ENCODE measurements around the gene MAP2K3. TPM values are rescaled to one million over a fixed set of nuclear protein-coding genes. Genes with fewer than 3 reads are reported as not detected.
A peak's percentile ranks its signal among the peaks of the same experiment; 100 is the strongest.

MAP2K3 gene
- total RNA-seq, 4 donors from 2014 or later: 23.3 to 42.4 (median 30.5) TPM

- Histone ChIP-seq H3K36me3 (peaks cover 0 to 4% (median 0%) of the 10 kb centered on the region in 4 donors), H3K4me1 (peaks cover 42 to 51% (median 46%) of the 10 kb centered on the region in 4 donors), H3K27me3 (no peaks in the 10 kb centered on the region), H3K9me3 (no peaks in the 10 kb centered on the region), H3K27ac (replicated peaks in 1 of 4) (peak overlapping the region; percentile 64 to 79 (median 77)), H3K4me3 (peak overlapping the region; percentile 63 to 90 (median 75))
- 39% methylated on average over 4 of the region's 12 CpGs for WGBS
- DNase-seq (ENCODE audit: extremely low spot score): no peak
- TF ChIP-seq POLR2A (IDR thresholded peaks at IDR 0.05; ENCODE audit: low read depth) (no peak), POLR2AphosphoS5 (IDR thresholded peaks at IDR 0.05) (no peak), EP300 (IDR thresholded peaks at IDR 0.05) (no peak)
- TF ChIP-seq, protein P1, sequence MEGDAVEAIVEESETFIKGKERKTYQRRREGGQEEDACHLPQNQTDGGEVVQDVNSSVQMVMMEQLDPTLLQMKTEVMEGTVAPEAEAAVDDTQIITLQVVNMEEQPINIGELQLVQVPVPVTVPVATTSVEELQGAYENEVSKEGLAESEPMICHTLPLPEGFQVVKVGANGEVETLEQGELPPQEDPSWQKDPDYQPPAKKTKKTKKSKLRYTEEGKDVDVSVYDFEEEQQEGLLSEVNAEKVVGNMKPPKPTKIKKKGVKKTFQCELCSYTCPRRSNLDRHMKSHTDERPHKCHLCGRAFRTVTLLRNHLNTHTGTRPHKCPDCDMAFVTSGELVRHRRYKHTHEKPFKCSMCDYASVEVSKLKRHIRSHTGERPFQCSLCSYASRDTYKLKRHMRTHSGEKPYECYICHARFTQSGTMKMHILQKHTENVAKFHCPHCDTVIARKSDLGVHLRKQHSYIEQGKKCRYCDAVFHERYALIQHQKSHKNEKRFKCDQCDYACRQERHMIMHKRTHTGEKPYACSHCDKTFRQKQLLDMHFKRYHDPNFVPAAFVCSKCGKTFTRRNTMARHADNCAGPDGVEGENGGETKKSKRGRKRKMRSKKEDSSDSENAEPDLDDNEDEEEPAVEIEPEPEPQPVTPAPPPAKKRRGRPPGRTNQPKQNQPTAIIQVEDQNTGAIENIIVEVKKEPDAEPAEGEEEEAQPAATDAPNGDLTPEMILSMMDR (IDR thresholded peaks at IDR 0.05): no peak
- intact Hi-C loops (cut with DNase I): loop anchor here (2.0 to 10.0 kb wide), 4 partner anchors 26 to 218 kb away; partner anchors contain the start of gene DHRS7B
Measured at GRCh38 chr17:21252289-21252795, 32.2 kb upstream of the MAP2K3 start.

DNA sequence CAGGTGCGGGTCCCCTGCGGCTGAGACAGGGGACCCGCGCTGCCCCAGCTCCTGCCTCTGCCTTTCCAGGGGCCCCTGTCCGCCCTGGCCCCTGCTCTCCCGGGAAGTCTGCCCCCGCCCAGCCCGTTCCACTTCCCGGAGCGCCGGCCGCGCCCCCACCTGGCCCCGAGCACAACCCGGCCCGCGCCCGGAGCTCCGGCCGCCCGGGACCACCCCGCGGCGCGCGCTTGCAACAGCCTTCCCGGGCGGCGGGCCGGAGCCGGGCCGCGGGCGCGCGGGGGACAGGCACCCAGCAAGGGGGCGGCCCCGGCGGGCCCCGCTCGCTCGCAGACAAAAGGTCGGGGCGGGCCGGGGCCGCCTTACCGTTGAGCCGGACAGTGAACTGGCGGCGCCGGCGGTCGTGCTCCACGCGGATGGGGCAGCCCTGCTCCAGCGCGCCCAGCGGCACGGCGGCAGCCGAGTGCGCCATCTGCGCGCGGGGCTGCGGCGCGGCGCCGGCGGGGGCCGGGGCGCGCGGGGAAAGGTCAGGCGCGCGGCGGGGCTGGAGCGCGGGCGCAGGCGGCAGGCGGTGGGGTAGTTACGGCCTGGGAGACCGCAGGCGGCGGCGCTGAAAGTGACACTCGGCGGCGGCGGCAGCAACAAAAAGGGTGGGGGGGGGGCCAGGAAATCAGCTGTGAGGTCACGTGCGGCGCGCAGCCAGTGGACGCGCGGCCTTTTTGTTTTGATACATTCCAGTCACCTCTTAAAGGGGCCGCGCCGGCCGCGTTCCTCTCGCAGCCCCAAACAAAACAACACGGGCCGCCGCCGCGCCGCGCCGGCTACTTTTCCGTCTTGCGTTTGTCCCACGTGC is 31.5 kb upstream of the MAP2K3 start, which contains the start of gene NATD1:
TSS of gene NATD1 (minus strand) at position 615 of the 850 bp plus-strand sequence. CDS start at position 469, 146 bp downstream.
- Histone ChIP-seq H3K36me3 (no peaks in the 10 kb centered on the region), H3K27ac (replicated peaks in 1 of 4) (peak within 1 kb of the TSS; percentile 64 to 79 (median 77)), H3K4me3 (peak within 1 kb of the TSS; percentile 63 to 90 (median 75)), H3K27me3 (no peaks in the 10 kb centered on the region), H3K9me3 (no peaks in the 10 kb centered on the region), H3K4me1 (peaks cover 41 to 51% (median 44%) of the 10 kb centered on the region in 4 donors)
- intact Hi-C loops (cut with DNase I): loop anchor here (2.0 to 10.0 kb wide), 4 partner anchors 26 to 218 kb away; partner anchors contain the start of gene DHRS7B
- DNase-seq (ENCODE audit: extremely low spot score): peak; percentile 98
- 0% methylated on average over 17 of the region's 117 CpGs for WGBS
- TF ChIP-seq POLR2AphosphoS5 (IDR thresholded peaks at IDR 0.05) (peak; percentile 64), EP300 (IDR thresholded peaks at IDR 0.05) (no peak)
- TF ChIP-seq, protein P1 (IDR thresholded peaks at IDR 0.05): peak in 1 of 3 experiments; percentile 8

- H3K36me3 ChIP-seq: no peaks in the 10 kb centered on the region
- peak overlapping the region; percentile 63 to 90 (median 75) for H3K4me3 ChIP-seq
- 49% methylated on average over 15 of the region's 15 CpGs for WGBS
- no peaks in the 10 kb centered on the region for H3K9me3 ChIP-seq
- peak overlapping the region; percentile 64 to 79 (median 77) for H3K27ac ChIP-seq (replicated peaks in 1 of 4)
- no peaks in the 10 kb centered on the region for H3K27me3 ChIP-seq
- DNase-seq (ENCODE audit: extremely low spot score): no peak
- no peak for TF ChIP-seq POLR2A (IDR thresholded peaks at IDR 0.05; ENCODE audit: low read depth)
- TF ChIP-seq EP300 (IDR thresholded peaks at IDR 0.05): no peak
- TF ChIP-seq, protein P1 (IDR thresholded peaks at IDR 0.05): no peak
- no peak for TF ChIP-seq POLR2AphosphoS5 (IDR thresholded peaks at IDR 0.05)
- peaks cover 35 to 45% (median 43%) of the 10 kb centered on the region in 4 donors for H3K4me1 ChIP-seq
- intact Hi-C loops (cut with DNase I): loop anchor here (2.0 to 10.0 kb wide), 4 partner anchors 25 to 219 kb away; partner anchors contain the start of gene DHRS7B
Measured at GRCh38 chr17:21253646-21254441, 30.7 kb upstream of the MAP2K3 start.

DNA sequence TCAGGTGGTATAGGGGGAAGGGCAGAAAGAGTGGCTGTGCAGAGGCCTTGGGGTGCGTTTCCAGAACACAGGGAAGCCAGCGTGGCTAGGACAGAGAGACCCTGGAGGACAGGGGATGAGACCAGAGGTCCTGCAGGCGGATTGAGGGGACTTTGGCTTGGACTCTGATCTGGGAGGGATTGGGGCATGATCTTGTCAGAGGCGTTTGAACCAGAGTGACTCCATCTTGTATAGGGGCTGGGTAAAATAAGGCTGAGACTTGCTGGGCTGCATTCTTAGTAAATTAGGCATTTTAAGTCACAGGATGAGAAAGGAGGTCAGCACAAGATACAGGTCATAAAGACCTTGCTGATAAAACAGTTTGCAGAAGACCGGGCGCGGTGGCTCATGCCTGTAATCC is 25.9 kb upstream of the MAP2K3 start:
- Histone ChIP-seq H3K27ac (replicated peaks in 1 of 4) (no peak overlapping the region), H3K4me1 (peaks cover 5 to 18% (median 13%) of the 10 kb centered on the region in 4 donors), H3K36me3 (no peaks in the 10 kb centered on the region), H3K4me3 (no peak overlapping the region), H3K27me3 (no peaks in the 10 kb centered on the region), H3K9me3 (no peaks in the 10 kb centered on the region)
- DNase-seq (ENCODE audit: extremely low spot score): no peak
- 92% methylated on average over 7 of the region's 7 CpGs for WGBS
- no peak for TF ChIP-seq POLR2A (IDR thresholded peaks at IDR 0.05; ENCODE audit: low read depth)
- TF ChIP-seq, protein P1 (IDR thresholded peaks at IDR 0.05): no peak
- no peak for TF ChIP-seq EP300 (IDR thresholded peaks at IDR 0.05)
- no peak for TF ChIP-seq POLR2AphosphoS5 (IDR thresholded peaks at IDR 0.05)
- intact Hi-C loops (cut with DNase I): loop anchor here (10.0 kb wide), 1 partner anchor 224 kb away; no protein-coding TSS in a partner anchor

All from esophagus muscularis mucosa (tissue), 4 donors.